ENCODE measurements around the gene MALAT1. TPM values are rescaled to one million over a fixed set of nuclear protein-coding genes. Genes with fewer than 3 reads are reported as not detected.

The MALAT1 gene
- total RNA-seq, 2 donors from 2014 or later = 8,391 to 13,279 TPM

DNA sequence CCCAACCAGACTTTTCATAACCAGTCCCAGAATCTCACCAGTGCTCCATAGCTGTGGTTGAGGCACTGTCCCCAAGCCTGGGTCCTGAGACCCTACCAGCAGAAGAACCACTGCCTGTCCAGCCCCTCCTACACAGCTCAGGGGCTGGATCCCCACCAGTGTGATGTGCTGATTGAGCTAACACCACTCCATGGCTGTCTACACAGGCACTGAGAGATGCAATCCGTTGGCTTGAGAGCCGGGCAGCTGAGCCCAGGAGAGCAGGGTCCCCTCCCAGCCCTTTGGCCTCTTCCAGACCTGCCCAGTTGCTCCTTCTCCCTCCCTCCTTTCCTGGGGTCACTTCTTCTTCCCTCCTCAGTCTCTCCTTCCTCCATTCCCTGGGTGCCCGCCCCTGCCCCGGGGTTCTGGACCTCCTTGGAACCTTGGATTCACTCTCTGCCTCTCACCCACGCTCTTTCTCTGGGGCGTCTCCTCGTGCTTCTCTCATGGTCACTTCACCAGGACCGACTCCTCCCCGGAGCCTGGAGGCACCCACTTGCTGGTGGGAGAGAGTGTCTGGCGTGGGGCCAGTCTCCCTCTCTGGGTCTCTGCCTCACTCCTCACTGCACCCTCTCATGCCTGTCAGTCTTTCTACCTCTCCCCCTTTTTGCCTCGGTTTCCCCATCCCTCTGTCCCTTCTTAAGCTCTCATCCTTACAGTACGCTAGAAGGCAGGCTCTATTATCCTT is 25.3 kb downstream of the MALAT1 start:
- peak overlapping the region; percentile 84 to 87 for H3K4me3 Mint-ChIP-seq
- peaks cover 2 to 8% of the 10 kb centered on the region in 2 donors for H3K36me3 Mint-ChIP-seq (ENCODE audit: insufficient read depth in 2 of 2)
- ATAC-seq (replicated peaks in 1 of 2) (peak; percentile 23 to 38), DNase-seq (no peak)
- no peaks in the 10 kb centered on the region for H3K27me3 Mint-ChIP-seq (ENCODE audit: low read depth)
- H3K9me3 Mint-ChIP-seq = no peaks in the 10 kb centered on the region
- H3K4me1 Mint-ChIP-seq (ENCODE audit: low read depth) = peaks cover 58% of the 10 kb centered on the region
- H3K27ac Mint-ChIP-seq = peak overlapping the region; percentile 93

- peaks cover 62% of the 10 kb centered on the region for H3K4me1 Mint-ChIP-seq (ENCODE audit: low read depth)
- ATAC-seq (replicated peaks in 1 of 2) (peak; percentile 86 to 88), DNase-seq (peak; percentile 78 to 87)
- peaks cover 2 to 8% of the 10 kb centered on the region in 2 donors for H3K36me3 Mint-ChIP-seq (ENCODE audit: insufficient read depth in 2 of 2)
- peak within 1 kb of the TSS; percentile 90 to 92 for H3K4me3 Mint-ChIP-seq
- H3K9me3 Mint-ChIP-seq = no peaks in the 10 kb centered on the region
- no peaks in the 10 kb centered on the region for H3K27me3 Mint-ChIP-seq (ENCODE audit: low read depth)
- peak within 1 kb of the TSS; percentile 93 for H3K27ac Mint-ChIP-seq
Measured at GRCh38 chr11:65524741-65525545, 26.1 kb downstream of the MALAT1 start, which contains the start of gene SCYL1. Gene SCYL1, plus strand, starts transcription at chr11:65525083. Its CDS starts 71 bp downstream, at chr11:65525154.

- ATAC-seq (replicated peaks in 1 of 2) (no peak), DNase-seq (no peak)
- H3K4me1 Mint-ChIP-seq (ENCODE audit: low read depth) = peaks cover 66% of the 10 kb centered on the region
- no peaks in the 10 kb centered on the region for H3K27me3 Mint-ChIP-seq (ENCODE audit: low read depth)
- H3K27ac Mint-ChIP-seq = peak overlapping the region; percentile 82
- no peaks in the 10 kb centered on the region for H3K9me3 Mint-ChIP-seq
- peak overlapping the region; percentile 90 to 92 for H3K4me3 Mint-ChIP-seq
- peaks cover 2 to 8% of the 10 kb centered on the region in 2 donors for H3K36me3 Mint-ChIP-seq (ENCODE audit: insufficient read depth in 2 of 2)
Measured at GRCh38 chr11:65525546-65526480, 27.0 kb downstream of the MALAT1 start.

- Mint-ChIP-seq H3K36me3 (ENCODE audit: insufficient read depth in 2 of 2) (peaks cover 2 to 12% of the 10 kb centered on the region in 2 donors), H3K9me3 (no peaks in the 10 kb centered on the region), H3K4me1 (ENCODE audit: low read depth) (peaks cover 62% of the 10 kb centered on the region), H3K27ac (peak overlapping the region; percentile 33), H3K27me3 (ENCODE audit: low read depth) (no peaks in the 10 kb centered on the region), H3K4me3 (peak overlapping the region; percentile 90 to 92)
- DNase-seq (no peak), ATAC-seq (replicated peaks in 1 of 2) (no peak)
Measured at GRCh38 chr11:65526744-65527143, 27.9 kb downstream of the MALAT1 start.

- Mint-ChIP-seq H3K27me3 (ENCODE audit: low read depth) (no peaks in the 10 kb centered on the region), H3K4me1 (ENCODE audit: low read depth) (peaks cover 41% of the 10 kb centered on the region), H3K27ac (no peak overlapping the region), H3K36me3 (ENCODE audit: insufficient read depth in 2 of 2) (peaks cover 2 to 14% of the 10 kb centered on the region in 2 donors), H3K4me3 (no peak overlapping the region), H3K9me3 (no peaks in the 10 kb centered on the region)
- no peak for ATAC-seq (replicated peaks in 1 of 2)
- DNase-seq = no peak
Measured at GRCh38 chr11:65528819-65529350, 30.0 kb downstream of the MALAT1 start.

DNA sequence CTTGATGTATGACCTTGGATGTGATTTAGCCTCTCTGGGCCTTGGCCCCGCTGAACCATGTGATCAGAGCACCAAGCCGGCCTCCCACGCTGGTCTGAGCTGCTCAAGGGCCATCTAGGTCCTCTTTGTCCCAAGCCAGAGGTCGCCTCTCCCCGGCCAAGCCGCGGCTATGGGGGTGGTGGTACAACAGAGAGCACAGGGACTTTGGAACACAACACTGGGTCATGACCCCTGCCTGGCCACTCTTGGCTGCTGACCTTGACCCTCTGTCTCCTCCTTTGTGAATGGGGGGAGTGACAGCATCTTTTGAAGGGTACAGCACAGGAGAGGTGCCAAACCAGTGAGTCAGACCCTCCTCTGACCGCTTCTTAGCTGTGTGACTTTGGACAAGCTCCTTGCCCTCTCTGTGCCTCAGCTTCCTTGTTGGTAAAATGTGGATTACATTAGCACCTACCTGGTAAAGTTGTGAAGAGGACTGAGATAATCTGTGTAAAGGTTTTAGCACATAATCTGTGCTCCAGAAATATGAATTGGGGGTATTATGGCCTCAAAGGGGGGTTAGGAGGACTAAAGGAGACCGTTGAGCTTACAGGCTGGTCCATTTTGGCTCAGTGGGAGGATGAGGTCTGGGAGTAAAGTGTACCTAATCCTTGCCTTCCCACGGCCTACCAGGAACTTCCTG is 30.8 kb downstream of the MALAT1 start:
- Mint-ChIP-seq H3K27me3 (ENCODE audit: low read depth) (no peaks in the 10 kb centered on the region), H3K27ac (peak overlapping the region; percentile 65), H3K36me3 (ENCODE audit: insufficient read depth in 2 of 2) (peaks cover 2 to 14% of the 10 kb centered on the region in 2 donors), H3K9me3 (no peaks in the 10 kb centered on the region), H3K4me3 (no peak overlapping the region), H3K4me1 (ENCODE audit: low read depth) (peaks cover 34% of the 10 kb centered on the region)
- no peak for ATAC-seq (replicated peaks in 1 of 2)
- DNase-seq = no peak

GRCh38 chr11:65530157-65530496 is 31.3 kb downstream of the MALAT1 start:
- Mint-ChIP-seq H3K36me3 (ENCODE audit: insufficient read depth in 2 of 2) (peaks cover 2 to 14% of the 10 kb centered on the region in 2 donors), H3K27me3 (ENCODE audit: low read depth) (no peaks in the 10 kb centered on the region), H3K4me3 (no peak overlapping the region), H3K27ac (peak overlapping the region; percentile 65), H3K9me3 (no peaks in the 10 kb centered on the region), H3K4me1 (ENCODE audit: low read depth) (peaks cover 32% of the 10 kb centered on the region)
- ATAC-seq (replicated peaks in 1 of 2) (peak; percentile 45 to 49), DNase-seq (no peak)

GRCh38 chr11:65532388-65533064 is 33.7 kb downstream of the MALAT1 start:
- Mint-ChIP-seq H3K4me3 (no peak overlapping the region), H3K36me3 (ENCODE audit: insufficient read depth in 2 of 2) (peaks cover 0 to 13% of the 10 kb centered on the region in 2 donors), H3K27ac (no peak overlapping the region), H3K4me1 (ENCODE audit: low read depth) (peaks cover 21% of the 10 kb centered on the region), H3K27me3 (ENCODE audit: low read depth) (no peaks in the 10 kb centered on the region), H3K9me3 (no peaks in the 10 kb centered on the region)
- ATAC-seq (replicated peaks in 1 of 2) (no peak), DNase-seq (no peak)

- peaks cover 6% of the 10 kb centered on the region for H3K4me1 Mint-ChIP-seq (ENCODE audit: low read depth)
Measured at GRCh38 chr11:65535102-65535501, 36.3 kb downstream of the MALAT1 start.

GRCh38 chr11:65536412-65537295 is 37.8 kb downstream of the MALAT1 start:
- Mint-ChIP-seq H3K9me3 (no peaks in the 10 kb centered on the region), H3K36me3 (ENCODE audit: insufficient read depth in 2 of 2) (peaks cover 0 to 4% of the 10 kb centered on the region in 2 donors), H3K4me3 (no peak overlapping the region), H3K4me1 (ENCODE audit: low read depth) (peaks cover 11% of the 10 kb centered on the region), H3K27ac (no peak overlapping the region), H3K27me3 (ENCODE audit: low read depth) (no peaks in the 10 kb centered on the region)
- DNase-seq (no peak), ATAC-seq (replicated peaks in 1 of 2) (no peak)

More at GRCh38 chr11:65535102-65535501, 36.3 kb downstream of the MALAT1 start:
- Mint-ChIP-seq H3K9me3 (no peaks in the 10 kb centered on the region), H3K4me3 (no peak overlapping the region), H3K36me3 (ENCODE audit: insufficient read depth in 2 of 2) (peaks cover 0 to 6% of the 10 kb centered on the region in 2 donors), H3K27me3 (ENCODE audit: low read depth) (no peaks in the 10 kb centered on the region), H3K27ac (no peak overlapping the region)
- no peak for DNase-seq
- ATAC-seq (replicated peaks in 1 of 2) = no peak

DNA sequence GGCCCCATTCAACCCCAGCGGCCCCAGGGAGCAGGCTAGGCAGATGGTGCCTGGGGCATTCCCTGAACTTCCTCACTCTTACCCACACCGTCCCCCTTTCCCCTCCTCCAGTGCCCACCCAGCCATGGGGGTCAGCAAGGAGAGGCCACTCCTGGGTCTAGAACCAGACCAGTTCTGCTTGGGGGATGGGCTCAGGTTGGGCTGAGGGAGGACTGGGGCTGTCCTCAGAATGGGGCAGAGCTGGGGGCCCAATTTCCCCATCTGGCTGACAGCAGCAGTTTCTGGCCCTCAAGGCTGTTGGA is 38.4 kb downstream of the MALAT1 start:
- peaks cover 17% of the 10 kb centered on the region for H3K4me1 Mint-ChIP-seq (ENCODE audit: low read depth)
- no peak overlapping the region for H3K4me3 Mint-ChIP-seq
- no peaks in the 10 kb centered on the region for H3K9me3 Mint-ChIP-seq
- H3K36me3 Mint-ChIP-seq (ENCODE audit: insufficient read depth in 2 of 2) = peaks cover 0 to 5% of the 10 kb centered on the region in 2 donors
- H3K27ac Mint-ChIP-seq = no peak overlapping the region
- no peaks in the 10 kb centered on the region for H3K27me3 Mint-ChIP-seq (ENCODE audit: low read depth)
- DNase-seq (no peak), ATAC-seq (replicated peaks in 1 of 2) (no peak)

Measured in activated T-cell treated with anti-CD3 and anti-CD28 coated beads, Interleukin-2, amount 50 U/mL, for 72 hours (primary cell).